ENCODE measurements around the gene CMTM7. TPM values are rescaled to one million over a fixed set of nuclear protein-coding genes. Genes with fewer than 3 reads are reported as not detected.

CMTM7 gene
- total and polyA plus RNA-seq, 2 of the 13 experiments (the other 11 are each of a cell fraction or from before 2014, with no cell fraction given) = 20.9 to 21.4 TPM

DNA sequence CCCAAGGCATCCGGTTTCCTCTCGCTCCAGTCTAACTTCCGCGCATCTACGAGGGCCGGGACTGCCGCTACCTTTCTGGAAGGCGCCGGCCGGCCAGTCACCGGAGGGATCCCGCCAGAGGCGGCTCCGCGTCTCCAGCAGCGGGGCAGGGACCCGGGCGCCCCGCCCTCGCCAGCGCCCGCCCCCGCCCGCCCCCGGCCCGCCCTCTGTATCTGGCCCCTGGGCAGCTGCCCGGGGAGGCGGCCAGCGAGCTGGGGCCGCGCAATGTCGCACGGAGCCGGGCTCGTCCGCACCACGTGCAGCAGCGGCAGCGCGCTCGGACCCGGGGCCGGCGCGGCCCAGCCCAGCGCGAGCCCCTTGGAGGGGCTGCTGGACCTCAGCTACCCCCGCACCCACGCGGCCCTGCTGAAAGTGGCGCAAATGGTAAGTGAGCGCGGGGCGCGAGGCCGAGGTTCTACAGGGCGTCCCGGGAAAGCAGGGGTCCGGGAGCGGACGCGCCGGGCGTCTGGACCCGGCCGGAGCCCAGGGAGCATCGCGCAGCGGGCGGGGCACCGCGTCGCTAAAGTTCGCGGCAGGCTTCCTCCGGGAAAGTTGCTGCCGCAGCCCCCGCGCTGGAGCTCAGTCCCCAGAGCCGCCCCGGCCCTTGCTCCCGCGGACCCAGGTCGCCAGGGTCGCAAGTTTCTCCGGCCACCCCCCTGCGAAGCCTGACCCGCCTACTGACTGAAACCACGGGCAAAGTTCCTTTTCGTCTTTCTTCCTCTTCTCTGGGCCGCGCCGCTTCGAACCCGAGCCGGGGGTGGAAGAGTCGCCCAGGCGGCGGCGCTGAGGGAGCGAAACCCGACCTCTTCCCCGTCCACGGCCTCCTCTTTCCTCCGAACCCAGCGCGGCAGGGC, at the start of gene CMTM7 (continued):
- TF ChIP-seq, protein P1, sequence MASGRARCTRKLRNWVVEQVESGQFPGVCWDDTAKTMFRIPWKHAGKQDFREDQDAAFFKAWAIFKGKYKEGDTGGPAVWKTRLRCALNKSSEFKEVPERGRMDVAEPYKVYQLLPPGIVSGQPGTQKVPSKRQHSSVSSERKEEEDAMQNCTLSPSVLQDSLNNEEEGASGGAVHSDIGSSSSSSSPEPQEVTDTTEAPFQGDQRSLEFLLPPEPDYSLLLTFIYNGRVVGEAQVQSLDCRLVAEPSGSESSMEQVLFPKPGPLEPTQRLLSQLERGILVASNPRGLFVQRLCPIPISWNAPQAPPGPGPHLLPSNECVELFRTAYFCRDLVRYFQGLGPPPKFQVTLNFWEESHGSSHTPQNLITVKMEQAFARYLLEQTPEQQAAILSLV (CRISPR knock-in tag; IDR thresholded peaks at IDR 0.05; ENCODE audit: borderline replicate concordance) = peak; percentile 62; the same call in 1 of the 2 replicates
- no peak; the same call in 1 of the 2 replicates for TF ChIP-seq GATAD2A (CRISPR knock-in tag; IDR thresholded peaks at IDR 0.05)
- no peak for TF ChIP-seq ZNF282 (IDR thresholded peaks at IDR 0.05; ENCODE audit: partially characterized antibody)
- TF ChIP-seq, protein P2, sequence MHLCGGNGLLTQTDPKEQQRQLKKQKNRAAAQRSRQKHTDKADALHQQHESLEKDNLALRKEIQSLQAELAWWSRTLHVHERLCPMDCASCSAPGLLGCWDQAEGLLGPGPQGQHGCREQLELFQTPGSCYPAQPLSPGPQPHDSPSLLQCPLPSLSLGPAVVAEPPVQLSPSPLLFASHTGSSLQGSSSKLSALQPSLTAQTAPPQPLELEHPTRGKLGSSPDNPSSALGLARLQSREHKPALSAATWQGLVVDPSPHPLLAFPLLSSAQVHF (CRISPR knock-in tag; IDR thresholded peaks at IDR 0.05) = no peak
- TF ChIP-seq, protein P3, sequence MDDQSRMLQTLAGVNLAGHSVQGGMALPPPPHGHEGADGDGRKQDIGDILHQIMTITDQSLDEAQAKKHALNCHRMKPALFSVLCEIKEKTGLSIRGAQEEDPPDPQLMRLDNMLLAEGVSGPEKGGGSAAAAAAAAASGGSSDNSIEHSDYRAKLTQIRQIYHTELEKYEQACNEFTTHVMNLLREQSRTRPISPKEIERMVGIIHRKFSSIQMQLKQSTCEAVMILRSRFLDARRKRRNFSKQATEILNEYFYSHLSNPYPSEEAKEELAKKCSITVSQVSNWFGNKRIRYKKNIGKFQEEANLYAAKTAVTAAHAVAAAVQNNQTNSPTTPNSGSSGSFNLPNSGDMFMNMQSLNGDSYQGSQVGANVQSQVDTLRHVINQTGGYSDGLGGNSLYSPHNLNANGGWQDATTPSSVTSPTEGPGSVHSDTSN (CRISPR knock-in tag; IDR thresholded peaks at IDR 0.05; ENCODE audit: borderline replicate concordance) = no peak
- TF ChIP-seq SUZ12 (IDR thresholded peaks at IDR 0.05; ENCODE audit: low read depth, low read length) = no peak
- TF ChIP-seq, protein P4, sequence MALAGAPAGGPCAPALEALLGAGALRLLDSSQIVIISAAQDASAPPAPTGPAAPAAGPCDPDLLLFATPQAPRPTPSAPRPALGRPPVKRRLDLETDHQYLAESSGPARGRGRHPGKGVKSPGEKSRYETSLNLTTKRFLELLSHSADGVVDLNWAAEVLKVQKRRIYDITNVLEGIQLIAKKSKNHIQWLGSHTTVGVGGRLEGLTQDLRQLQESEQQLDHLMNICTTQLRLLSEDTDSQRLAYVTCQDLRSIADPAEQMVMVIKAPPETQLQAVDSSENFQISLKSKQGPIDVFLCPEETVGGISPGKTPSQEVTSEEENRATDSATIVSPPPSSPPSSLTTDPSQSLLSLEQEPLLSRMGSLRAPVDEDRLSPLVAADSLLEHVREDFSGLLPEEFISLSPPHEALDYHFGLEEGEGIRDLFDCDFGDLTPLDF (CRISPR knock-in tag; IDR thresholded peaks at IDR 0.05) = no peak
- TF ChIP-seq, protein P5, sequence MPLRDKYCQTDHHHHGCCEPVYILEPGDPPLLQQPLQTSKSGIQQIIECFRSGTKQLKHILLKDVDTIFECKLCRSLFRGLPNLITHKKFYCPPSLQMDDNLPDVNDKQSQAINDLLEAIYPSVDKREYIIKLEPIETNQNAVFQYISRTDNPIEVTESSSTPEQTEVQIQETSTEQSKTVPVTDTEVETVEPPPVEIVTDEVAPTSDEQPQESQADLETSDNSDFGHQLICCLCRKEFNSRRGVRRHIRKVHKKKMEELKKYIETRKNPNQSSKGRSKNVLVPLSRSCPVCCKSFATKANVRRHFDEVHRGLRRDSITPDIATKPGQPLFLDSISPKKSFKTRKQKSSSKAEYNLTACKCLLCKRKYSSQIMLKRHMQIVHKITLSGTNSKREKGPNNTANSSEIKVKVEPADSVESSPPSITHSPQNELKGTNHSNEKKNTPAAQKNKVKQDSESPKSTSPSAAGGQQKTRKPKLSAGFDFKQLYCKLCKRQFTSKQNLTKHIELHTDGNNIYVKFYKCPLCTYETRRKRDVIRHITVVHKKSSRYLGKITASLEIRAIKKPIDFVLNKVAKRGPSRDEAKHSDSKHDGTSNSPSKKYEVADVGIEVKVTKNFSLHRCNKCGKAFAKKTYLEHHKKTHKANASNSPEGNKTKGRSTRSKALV (CRISPR knock-in tag; IDR thresholded peaks at IDR 0.05) = no peak
- no peak for TF ChIP-seq ZNF24 (IDR thresholded peaks at IDR 0.05)
- TF ChIP-seq RARG (CRISPR knock-in tag; IDR thresholded peaks at IDR 0.05; ENCODE audit: low read depth) = no peak
- TF ChIP-seq ZNF337 (CRISPR knock-in tag; IDR thresholded peaks at IDR 0.05; ENCODE audit: borderline replicate concordance, low read depth) = no peak
- TF ChIP-seq PAF1 (CRISPR knock-in tag; IDR thresholded peaks at IDR 0.05) = no peak
- TF ChIP-seq, protein P6, sequence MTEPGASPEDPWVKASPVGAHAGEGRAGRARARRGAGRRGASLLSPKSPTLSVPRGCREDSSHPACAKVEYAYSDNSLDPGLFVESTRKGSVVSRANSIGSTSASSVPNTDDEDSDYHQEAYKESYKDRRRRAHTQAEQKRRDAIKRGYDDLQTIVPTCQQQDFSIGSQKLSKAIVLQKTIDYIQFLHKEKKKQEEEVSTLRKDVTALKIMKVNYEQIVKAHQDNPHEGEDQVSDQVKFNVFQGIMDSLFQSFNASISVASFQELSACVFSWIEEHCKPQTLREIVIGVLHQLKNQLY (CRISPR knock-in tag; IDR thresholded peaks at IDR 0.05) = no peak
- TF ChIP-seq ELF1 (CRISPR knock-in tag; IDR thresholded peaks at IDR 0.05) = no peak
- TF ChIP-seq CC2D1A (CRISPR knock-in tag; IDR thresholded peaks at IDR 0.05) = no peak
- TF ChIP-seq SNRNP70 (IDR thresholded peaks at IDR 0.05; ENCODE audit: low read depth, low read length) = no peak
- TF ChIP-seq, protein P7, sequence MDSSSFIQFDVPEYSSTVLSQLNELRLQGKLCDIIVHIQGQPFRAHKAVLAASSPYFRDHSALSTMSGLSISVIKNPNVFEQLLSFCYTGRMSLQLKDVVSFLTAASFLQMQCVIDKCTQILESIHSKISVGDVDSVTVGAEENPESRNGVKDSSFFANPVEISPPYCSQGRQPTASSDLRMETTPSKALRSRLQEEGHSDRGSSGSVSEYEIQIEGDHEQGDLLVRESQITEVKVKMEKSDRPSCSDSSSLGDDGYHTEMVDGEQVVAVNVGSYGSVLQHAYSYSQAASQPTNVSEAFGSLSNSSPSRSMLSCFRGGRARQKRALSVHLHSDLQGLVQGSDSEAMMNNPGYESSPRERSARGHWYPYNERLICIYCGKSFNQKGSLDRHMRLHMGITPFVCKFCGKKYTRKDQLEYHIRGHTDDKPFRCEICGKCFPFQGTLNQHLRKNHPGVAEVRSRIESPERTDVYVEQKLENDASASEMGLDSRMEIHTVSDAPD (CRISPR knock-in tag; IDR thresholded peaks at IDR 0.05) = no peak
- TF ChIP-seq, protein P8, sequence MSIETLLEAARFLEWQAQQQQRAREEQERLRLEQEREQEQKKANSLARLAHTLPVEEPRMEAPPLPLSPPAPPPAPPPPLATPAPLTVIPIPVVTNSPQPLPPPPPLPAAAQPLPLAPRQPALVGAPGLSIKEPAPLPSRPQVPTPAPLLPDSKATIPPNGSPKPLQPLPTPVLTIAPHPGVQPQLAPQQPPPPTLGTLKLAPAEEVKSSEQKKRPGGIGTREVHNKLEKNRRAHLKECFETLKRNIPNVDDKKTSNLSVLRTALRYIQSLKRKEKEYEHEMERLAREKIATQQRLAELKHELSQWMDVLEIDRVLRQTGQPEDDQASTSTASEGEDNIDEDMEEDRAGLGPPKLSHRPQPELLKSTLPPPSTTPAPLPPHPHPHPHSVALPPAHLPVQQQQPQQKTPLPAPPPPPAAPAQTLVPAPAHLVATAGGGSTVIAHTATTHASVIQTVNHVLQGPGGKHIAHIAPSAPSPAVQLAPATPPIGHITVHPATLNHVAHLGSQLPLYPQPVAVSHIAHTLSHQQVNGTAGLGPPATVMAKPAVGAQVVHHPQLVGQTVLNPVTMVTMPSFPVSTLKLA (IDR thresholded peaks at IDR 0.05) = no peak
